GM23338 (cell line): ENCODE results near the gene CCDC91. TPM values are rescaled to one million over a fixed set of nuclear protein-coding genes. Genes with fewer than 3 reads are reported as not detected.

ENCODE experiments used
- ATAC-seq: fragments of 200-7000 bp; cut with Tn5 transposase; 3 replicates; pipeline ENCODE4 v1.9.1; 2020
- DNase-seq: peaks from one replicate; pipeline ENCODE4 v3.0.0-alpha.2; 2015; ENCODE audit warnings: low spot score
- H2AFZ ChIP-seq: fragments of 200-600 bp; sonication (generic); 2 replicates; pipeline ENCODE4 v1.8.0; 2016; ENCODE audit warnings: antibody characterized with exemption, mild to moderate bottlenecking, moderate library complexity
- H3F3A ChIP-seq: fragments of 200-600 bp; sonication (generic); replicated peaks from 2 replicates; pipeline ENCODE4 v1.8.0; 2017; ENCODE audit warnings: antibody characterized with exemption, mixed run types, low read depth
- H3K27ac ChIP-seq: fragments of 200-600 bp; sonication (generic); 2 replicates; pipeline ENCODE4 v1.6.1; 2016; ENCODE audit warnings: low read depth
- H3K27me3 ChIP-seq: fragments of 200-600 bp; sonication (generic); 2 replicates; pipeline ENCODE4 v1.8.0; 2016; ENCODE audit warnings: mild to moderate bottlenecking, mixed run types, moderate library complexity; ENCODE audit not compliant: insufficient read depth
- H3K36me3 ChIP-seq: fragments of 200-600 bp; sonication (generic); 2 replicates; pipeline ENCODE4 v1.8.0; 2016; ENCODE audit warnings: mild to moderate bottlenecking; ENCODE audit not compliant: insufficient read depth
- H3K4me1 ChIP-seq: fragments of 200-600 bp; sonication (generic); 2 replicates; pipeline ENCODE4 v1.8.0; 2016; ENCODE audit warnings: mild to moderate bottlenecking, moderate library complexity; ENCODE audit not compliant: insufficient read depth
- H3K4me2 ChIP-seq: fragments of 200-600 bp; sonication (generic); 2 replicates; pipeline ENCODE4 v1.7.1; 2017; ENCODE audit warnings: mixed run types
- H3K4me3 ChIP-seq: fragments of 200-600 bp; sonication (generic); 2 replicates; pipeline ENCODE4 v1.6.1; 2016; ENCODE audit warnings: mixed run types
- H3K79me2 ChIP-seq: fragments of 200-600 bp; sonication (generic); replicated peaks from 2 replicates; pipeline ENCODE4 v1.8.0; 2017; ENCODE audit warnings: mild to moderate bottlenecking; ENCODE audit not compliant: insufficient read depth
- H3K9me2 ChIP-seq: fragments of 200-600 bp; sonication (generic); 2 replicates; pipeline ENCODE4 v1.8.0; 2017; ENCODE audit not compliant: insufficient read depth
- H4K20me1 ChIP-seq: fragments of 200-600 bp; sonication (generic); replicated peaks from 2 replicates; pipeline ENCODE4 v1.8.0; 2017; ENCODE audit warnings: mild to moderate bottlenecking; ENCODE audit not compliant: insufficient read depth
- H3K27ac Mint-ChIP-seq: 2 replicates; pipeline ENCODE4 v1.8.0; 2020; ENCODE audit warnings: inconsistent platforms, mild to moderate bottlenecking, moderate library complexity, mixed read lengths
- H3K27me3 Mint-ChIP-seq: 3 replicates; pipeline ENCODE4 v1.8.0; 2022; ENCODE audit warnings: low read depth, mild to moderate bottlenecking, moderate library complexity, mixed read lengths, inconsistent platforms; ENCODE audit not compliant: insufficient read depth, poor library complexity
- H3K36me3 Mint-ChIP-seq: 3 replicates; pipeline ENCODE4 v1.8.0; 2021; ENCODE audit warnings: low read depth, mild to moderate bottlenecking, inconsistent platforms, moderate library complexity, mixed read lengths
- H3K4me1 Mint-ChIP-seq: 3 replicates; pipeline ENCODE4 v1.8.0; 2020; ENCODE audit warnings: mild to moderate bottlenecking, inconsistent platforms, mixed read lengths
- H3K4me3 Mint-ChIP-seq: 3 replicates; pipeline ENCODE4 v1.8.0; 2021; ENCODE audit warnings: moderate library complexity, mild to moderate bottlenecking, inconsistent platforms, mixed read lengths
- H3K9me3 Mint-ChIP-seq: 3 replicates; pipeline ENCODE4 v1.8.0; 2020; ENCODE audit warnings: moderate library complexity, mild to moderate bottlenecking, inconsistent platforms, mixed read lengths
- CREB1 ChIP-seq: fragments of 250-450 bp; sonication (Bioruptor Pico); IDR thresholded peaks from 2 replicates; pipeline ENCODE4 v1.5.0; 2020; ENCODE audit warnings: low read depth, mild to moderate bottlenecking, moderate library complexity
- EZH2 ChIP-seq: fragments of 200-600 bp; sonication (generic); IDR thresholded peaks from one replicate; pipeline ENCODE4 v1.8.0; 2017; ENCODE audit warnings: antibody characterized with exemption, mild to moderate bottlenecking, low read depth; ENCODE audit not compliant: unreplicated experiment
- EZH2phosphoT487 ChIP-seq: fragments of 200-600 bp; sonication (generic); IDR thresholded peaks from one replicate; pipeline ENCODE4 v1.8.1; 2018; ENCODE audit warnings: antibody characterized with exemption; ENCODE audit not compliant: unreplicated experiment
- JUNB ChIP-seq: IDR thresholded peaks from one replicate; pipeline ENCODE4 v1.6.1; 2016; ENCODE audit warnings: antibody characterized with exemption; ENCODE audit not compliant: unreplicated experiment
- NANOG ChIP-seq: IDR thresholded peaks from 2 replicates; pipeline ENCODE4 v1.6.1; 2016; ENCODE audit warnings: antibody characterized with exemption, borderline replicate concordance
- POLR2AphosphoS5 ChIP-seq: IDR thresholded peaks from 2 replicates; pipeline ENCODE4 v1.6.1; 2016; ENCODE audit warnings: antibody characterized with exemption, low read depth
- STAT1 ChIP-seq: IDR thresholded peaks from one replicate; pipeline ENCODE4 v1.6.1; 2016; ENCODE audit warnings: antibody characterized with exemption; ENCODE audit not compliant: unreplicated experiment
- ZNF331 ChIP-seq: fragments of 250-450 bp; sonication (Bioruptor Pico); IDR thresholded peaks from 2 replicates; pipeline ENCODE4 v1.5.0; 2020; ENCODE audit warnings: low read depth, mild to moderate bottlenecking, moderate library complexity
- polyA plus RNA-seq: library from polyadenylated mRNA; unstranded; fragments of >200 nt; fragmentation: Nextera tagmentation; extraction: Ambion mirVana; gene quantifications from 2 replicates; pipeline ENCODE4 v1.2.1, GENCODE V29; 2016
- total RNA-seq: library from RNA; depleted of rRNA; stranded (reverse); fragments of >200 nt; shearing (Covaris generic); gene quantifications from 2 replicates; pipeline ENCODE4 v1.2.3, GENCODE V29; 2014
- TF ChIP-seq, protein P1 (sequence below): IDR thresholded peaks from one replicate; pipeline ENCODE4 v1.6.1; 2018; ENCODE audit warnings: antibody characterized with exemption; ENCODE audit not compliant: unreplicated experiment
- TF ChIP-seq, protein P2 (sequence below), 2 experiments: fragments of 200-600 bp in 1 of 2; sonication (generic) in 1 of 2; conservative IDR thresholded peaks; 2 replicates each; pipeline versions ENCODE4 v1.5.1 to v1.6.1; 2016 to 2017; ENCODE audit warnings: antibody characterized with exemption in 2 of 2, low read depth in 2 of 2, mild to moderate bottlenecking in 2 of 2, moderate library complexity in 1 of 2
- TF ChIP-seq, protein P3 (sequence below): IDR thresholded peaks from 2 replicates; pipeline ENCODE4 v1.6.1; 2016; ENCODE audit warnings: antibody characterized with exemption

The CCDC91 gene
- total and polyA plus RNA-seq, 2 experiments from 2014 or later: 24.7 to 48.7 TPM

DNA sequence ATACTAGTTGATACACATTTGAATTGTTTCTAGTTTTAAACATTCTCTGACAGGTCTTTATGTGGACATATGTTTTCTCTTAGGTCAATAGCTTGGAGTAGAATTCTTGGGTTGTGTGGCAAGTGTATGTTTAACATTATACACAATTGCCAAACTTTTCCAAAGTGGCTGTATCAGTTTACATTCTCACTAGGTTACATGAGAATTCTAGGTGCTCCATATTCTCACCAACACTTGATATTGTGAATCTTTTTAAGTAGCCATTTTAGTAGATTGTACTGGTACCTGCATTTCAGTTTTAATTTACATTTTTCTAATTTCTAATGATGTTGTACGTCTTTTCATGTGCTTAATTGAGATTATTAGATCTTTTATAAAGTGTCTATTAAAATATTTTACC, 28.6 kb downstream of the CCDC91 start:
- H3K27ac ChIP-seq: no peak overlapping the region
- Mint-ChIP-seq H3K36me3 (peaks cover 28% of the 10 kb centered on the region; the same call in 2 of the 3 replicates), H3K27me3 (no peaks in the 10 kb centered on the region), H3K9me3 (peaks cover 25% of the 10 kb centered on the region; the same call in 2 of the 3 replicates), H3K4me1 (peaks cover 27% of the 10 kb centered on the region; the same call in 2 of the 3 replicates), H3K27ac (no peak overlapping the region), H3K4me3 (no peak overlapping the region)
- no peaks in the 10 kb centered on the region for H3F3A ChIP-seq
- peaks cover 72% of the 10 kb centered on the region for H3K79me2 ChIP-seq
- no peak overlapping the region for H3K4me2 ChIP-seq
- TF ChIP-seq, protein P1, sequence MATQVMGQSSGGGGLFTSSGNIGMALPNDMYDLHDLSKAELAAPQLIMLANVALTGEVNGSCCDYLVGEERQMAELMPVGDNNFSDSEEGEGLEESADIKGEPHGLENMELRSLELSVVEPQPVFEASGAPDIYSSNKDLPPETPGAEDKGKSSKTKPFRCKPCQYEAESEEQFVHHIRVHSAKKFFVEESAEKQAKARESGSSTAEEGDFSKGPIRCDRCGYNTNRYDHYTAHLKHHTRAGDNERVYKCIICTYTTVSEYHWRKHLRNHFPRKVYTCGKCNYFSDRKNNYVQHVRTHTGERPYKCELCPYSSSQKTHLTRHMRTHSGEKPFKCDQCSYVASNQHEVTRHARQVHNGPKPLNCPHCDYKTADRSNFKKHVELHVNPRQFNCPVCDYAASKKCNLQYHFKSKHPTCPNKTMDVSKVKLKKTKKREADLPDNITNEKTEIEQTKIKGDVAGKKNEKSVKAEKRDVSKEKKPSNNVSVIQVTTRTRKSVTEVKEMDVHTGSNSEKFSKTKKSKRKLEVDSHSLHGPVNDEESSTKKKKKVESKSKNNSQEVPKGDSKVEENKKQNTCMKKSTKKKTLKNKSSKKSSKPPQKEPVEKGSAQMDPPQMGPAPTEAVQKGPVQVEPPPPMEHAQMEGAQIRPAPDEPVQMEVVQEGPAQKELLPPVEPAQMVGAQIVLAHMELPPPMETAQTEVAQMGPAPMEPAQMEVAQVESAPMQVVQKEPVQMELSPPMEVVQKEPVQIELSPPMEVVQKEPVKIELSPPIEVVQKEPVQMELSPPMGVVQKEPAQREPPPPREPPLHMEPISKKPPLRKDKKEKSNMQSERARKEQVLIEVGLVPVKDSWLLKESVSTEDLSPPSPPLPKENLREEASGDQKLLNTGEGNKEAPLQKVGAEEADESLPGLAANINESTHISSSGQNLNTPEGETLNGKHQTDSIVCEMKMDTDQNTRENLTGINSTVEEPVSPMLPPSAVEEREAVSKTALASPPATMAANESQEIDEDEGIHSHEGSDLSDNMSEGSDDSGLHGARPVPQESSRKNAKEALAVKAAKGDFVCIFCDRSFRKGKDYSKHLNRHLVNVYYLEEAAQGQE: no peak
- TF ChIP-seq POLR2AphosphoS5 (no peak), STAT1 (no peak)
- DNase-seq (no peak), ATAC-seq (no peak)
- H4K20me1 ChIP-seq: no peaks in the 10 kb centered on the region
- no peak overlapping the region for H2AFZ ChIP-seq
- H3K36me3 ChIP-seq: no peaks in the 10 kb centered on the region; the same call in 1 of the 2 replicates
- no peaks in the 10 kb centered on the region for H3K9me2 ChIP-seq
- no peak overlapping the region for H3K4me3 ChIP-seq
- H3K4me1 ChIP-seq: peaks cover 18% of the 10 kb centered on the region
- H3K27me3 ChIP-seq: no peaks in the 10 kb centered on the region

DNA sequence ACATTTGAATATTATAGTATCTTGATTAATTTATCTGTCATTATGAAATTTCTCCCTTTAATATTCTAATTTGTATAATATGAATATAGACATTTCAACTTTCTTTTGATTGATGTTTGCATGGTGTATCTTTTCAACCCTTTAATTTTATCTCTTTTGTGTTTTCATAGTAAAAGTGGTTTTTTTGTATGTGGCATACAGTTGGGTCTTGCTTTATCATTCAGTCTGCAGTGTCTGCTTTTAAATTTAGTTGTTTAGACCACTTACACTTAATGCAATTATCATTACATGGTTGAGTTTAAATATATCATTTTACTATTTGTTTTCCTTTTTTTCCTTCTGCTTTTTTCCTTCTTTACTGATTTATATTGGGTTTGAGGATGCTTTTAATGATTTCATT, 29.6 kb downstream of the CCDC91 start:
- Histone ChIP-seq H3K79me2 (peaks cover 73% of the 10 kb centered on the region), H4K20me1 (no peaks in the 10 kb centered on the region), H3K4me3 (no peak overlapping the region), H3K4me1 (peaks cover 24% of the 10 kb centered on the region), H3K9me2 (no peaks in the 10 kb centered on the region), H2AFZ (no peak overlapping the region), H3K27me3 (no peaks in the 10 kb centered on the region), H3K36me3 (no peaks in the 10 kb centered on the region; the same call in 1 of the 2 replicates), H3K4me2 (no peak overlapping the region), H3K27ac (no peak overlapping the region), H3F3A (no peaks in the 10 kb centered on the region)
- ATAC-seq: no peak
- TF ChIP-seq CREB1 (no peak), JUNB (no peak), STAT1 (no peak), EZH2phosphoT487 (no peak), POLR2AphosphoS5 (no peak), ZNF331 (CRISPR knock-in tag) (no peak), EZH2 (no peak), NANOG (no peak)
- TF ChIP-seq, protein P2, sequence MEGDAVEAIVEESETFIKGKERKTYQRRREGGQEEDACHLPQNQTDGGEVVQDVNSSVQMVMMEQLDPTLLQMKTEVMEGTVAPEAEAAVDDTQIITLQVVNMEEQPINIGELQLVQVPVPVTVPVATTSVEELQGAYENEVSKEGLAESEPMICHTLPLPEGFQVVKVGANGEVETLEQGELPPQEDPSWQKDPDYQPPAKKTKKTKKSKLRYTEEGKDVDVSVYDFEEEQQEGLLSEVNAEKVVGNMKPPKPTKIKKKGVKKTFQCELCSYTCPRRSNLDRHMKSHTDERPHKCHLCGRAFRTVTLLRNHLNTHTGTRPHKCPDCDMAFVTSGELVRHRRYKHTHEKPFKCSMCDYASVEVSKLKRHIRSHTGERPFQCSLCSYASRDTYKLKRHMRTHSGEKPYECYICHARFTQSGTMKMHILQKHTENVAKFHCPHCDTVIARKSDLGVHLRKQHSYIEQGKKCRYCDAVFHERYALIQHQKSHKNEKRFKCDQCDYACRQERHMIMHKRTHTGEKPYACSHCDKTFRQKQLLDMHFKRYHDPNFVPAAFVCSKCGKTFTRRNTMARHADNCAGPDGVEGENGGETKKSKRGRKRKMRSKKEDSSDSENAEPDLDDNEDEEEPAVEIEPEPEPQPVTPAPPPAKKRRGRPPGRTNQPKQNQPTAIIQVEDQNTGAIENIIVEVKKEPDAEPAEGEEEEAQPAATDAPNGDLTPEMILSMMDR (conservative IDR thresholded peaks at IDR 0.05; ENCODE audit: low read depth in 2 of 2): no peak
- TF ChIP-seq, protein P1: no peak
- TF ChIP-seq, protein P3, sequence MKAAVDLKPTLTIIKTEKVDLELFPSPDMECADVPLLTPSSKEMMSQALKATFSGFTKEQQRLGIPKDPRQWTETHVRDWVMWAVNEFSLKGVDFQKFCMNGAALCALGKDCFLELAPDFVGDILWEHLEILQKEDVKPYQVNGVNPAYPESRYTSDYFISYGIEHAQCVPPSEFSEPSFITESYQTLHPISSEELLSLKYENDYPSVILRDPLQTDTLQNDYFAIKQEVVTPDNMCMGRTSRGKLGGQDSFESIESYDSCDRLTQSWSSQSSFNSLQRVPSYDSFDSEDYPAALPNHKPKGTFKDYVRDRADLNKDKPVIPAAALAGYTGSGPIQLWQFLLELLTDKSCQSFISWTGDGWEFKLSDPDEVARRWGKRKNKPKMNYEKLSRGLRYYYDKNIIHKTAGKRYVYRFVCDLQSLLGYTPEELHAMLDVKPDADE: no peak
- peaks cover 25% of the 10 kb centered on the region; the same call in 2 of the 3 replicates for H3K9me3 Mint-ChIP-seq
- H3K4me1 Mint-ChIP-seq: peaks cover 28% of the 10 kb centered on the region
- no peak overlapping the region for H3K4me3 Mint-ChIP-seq
- DNase-seq: no peak
- H3K27me3 Mint-ChIP-seq: no peaks in the 10 kb centered on the region
- H3K27ac Mint-ChIP-seq: no peak overlapping the region
- peaks cover 24% of the 10 kb centered on the region; the same call in 2 of the 3 replicates for H3K36me3 Mint-ChIP-seq
